HUDEP-2 (cell line): ENCODE measurements around the gene HK3.
A peak's percentile ranks its signal among the peaks of the same experiment; 100 is the strongest.
"Not testable (repeated sequence)": the region's sequence is repeated elsewhere in the genome, so short reads cannot be mapped to it uniquely, and the experiment has no call there.

Experiments used
- DNase-seq, 76 experiments: peaks; one replicate each; lab custom pipeline; 2025; ENCODE audit not compliant: unreplicated experiment in 76 of 76; lab: John Stamatoyannopoulos, UW

The HK3 gene

DNA sequence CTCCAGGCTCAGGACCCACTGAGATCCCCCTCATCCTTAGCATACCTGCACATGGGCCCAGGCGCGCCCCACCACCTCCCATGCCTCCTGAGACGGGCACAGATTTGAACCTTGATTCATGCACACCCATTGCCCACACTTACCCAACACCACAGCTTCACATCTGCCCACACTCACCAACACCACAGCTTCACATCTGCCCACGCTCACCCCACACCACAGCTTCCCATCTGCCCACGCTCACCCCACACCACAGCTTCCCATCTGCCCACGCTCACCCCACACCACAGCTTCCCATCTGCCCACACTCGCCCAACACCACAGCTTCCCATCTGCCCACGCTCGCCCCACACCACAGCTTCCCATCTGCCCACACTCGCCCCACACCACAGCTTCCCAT, 28.5 kb downstream of the HK3 start:
- not testable (repeated sequence) for DNase-seq

- DNase-seq, result peak in 44 of 76 experiments; percentile 1 to 62 (median 24)
These were observed 29.0 kb downstream of the HK3 start for GRCh38 chr5:176870110-176870591.

DNA sequence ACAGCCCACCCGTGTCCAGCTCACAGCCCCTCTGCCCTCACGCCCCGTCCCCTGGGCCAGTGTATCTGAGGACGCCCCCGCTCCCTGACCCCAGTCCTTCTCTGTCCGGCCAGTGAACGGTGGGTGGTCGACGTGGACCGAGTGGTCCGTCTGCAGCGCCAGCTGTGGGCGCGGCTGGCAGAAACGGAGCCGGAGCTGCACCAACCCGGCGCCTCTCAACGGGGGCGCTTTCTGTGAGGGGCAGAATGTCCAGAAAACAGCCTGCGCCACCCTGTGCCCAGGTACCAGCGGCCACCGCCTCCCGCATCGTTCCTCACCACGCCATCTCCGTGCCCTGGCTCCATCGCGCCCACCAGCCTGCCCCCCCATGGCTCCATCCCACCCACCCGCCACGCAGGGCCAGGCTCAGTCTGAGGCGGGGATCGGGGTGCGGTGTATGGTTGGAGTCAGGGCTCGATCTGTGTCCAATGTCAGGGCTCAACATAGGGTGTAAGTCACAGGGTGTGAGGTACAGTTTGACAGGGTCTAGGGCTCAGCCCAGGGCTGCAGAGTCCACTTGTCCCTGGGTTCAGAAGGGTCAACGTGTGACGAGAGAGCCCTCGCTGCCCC, 29.5 kb downstream of the HK3 start:
- no peak for DNase-seq

DNA sequence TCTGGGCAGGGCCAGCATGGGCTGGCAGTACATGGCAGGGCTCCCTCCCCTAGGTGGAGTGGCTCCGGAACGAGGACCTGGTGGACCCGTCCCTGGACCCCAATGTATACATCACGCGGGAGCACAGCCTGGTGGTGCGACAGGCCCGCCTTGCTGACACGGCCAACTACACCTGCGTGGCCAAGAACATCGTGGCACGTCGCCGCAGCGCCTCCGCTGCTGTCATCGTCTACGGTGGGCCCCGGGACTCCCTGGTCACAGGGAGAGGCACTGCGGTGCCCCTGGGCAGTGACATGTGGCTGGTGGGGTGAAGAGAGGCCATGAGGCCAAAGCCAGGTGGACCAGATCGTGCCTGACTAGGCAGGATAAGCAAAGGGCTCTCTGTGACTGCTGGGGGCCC, 30.4 kb downstream of the HK3 start:
- no peak for DNase-seq

GRCh38 chr5:176868126-176868525, 31.0 kb downstream of the HK3 start:
- no peak for DNase-seq

- DNase-seq, result no peak
These were observed 32.3 kb downstream of the HK3 start for GRCh38 chr5:176866707-176867310.

GRCh38 chr5:176865964-176866363, 33.2 kb downstream of the HK3 start:
- no peak for DNase-seq

- DNase-seq, result no peak
These were observed 34.4 kb downstream of the HK3 start for GRCh38 chr5:176864755-176865154.

DNA sequence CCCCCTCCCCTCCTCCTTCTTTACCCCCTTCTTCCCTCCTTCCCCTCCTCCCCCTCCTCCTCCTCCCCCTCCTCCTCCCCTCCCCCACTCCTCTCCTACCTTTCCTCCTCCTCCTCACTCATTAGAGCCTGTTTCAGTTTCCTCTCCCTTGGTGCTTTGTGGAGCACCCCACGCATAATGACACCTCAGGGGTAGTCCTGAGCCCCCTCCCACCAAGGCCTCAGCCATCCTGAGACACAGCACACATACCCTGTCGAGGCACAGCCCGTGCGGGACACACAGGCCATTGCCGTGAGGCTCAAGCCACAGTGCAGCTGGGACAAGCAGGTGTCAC, 35.4 kb downstream of the HK3 start:
- no peak for DNase-seq

DNA sequence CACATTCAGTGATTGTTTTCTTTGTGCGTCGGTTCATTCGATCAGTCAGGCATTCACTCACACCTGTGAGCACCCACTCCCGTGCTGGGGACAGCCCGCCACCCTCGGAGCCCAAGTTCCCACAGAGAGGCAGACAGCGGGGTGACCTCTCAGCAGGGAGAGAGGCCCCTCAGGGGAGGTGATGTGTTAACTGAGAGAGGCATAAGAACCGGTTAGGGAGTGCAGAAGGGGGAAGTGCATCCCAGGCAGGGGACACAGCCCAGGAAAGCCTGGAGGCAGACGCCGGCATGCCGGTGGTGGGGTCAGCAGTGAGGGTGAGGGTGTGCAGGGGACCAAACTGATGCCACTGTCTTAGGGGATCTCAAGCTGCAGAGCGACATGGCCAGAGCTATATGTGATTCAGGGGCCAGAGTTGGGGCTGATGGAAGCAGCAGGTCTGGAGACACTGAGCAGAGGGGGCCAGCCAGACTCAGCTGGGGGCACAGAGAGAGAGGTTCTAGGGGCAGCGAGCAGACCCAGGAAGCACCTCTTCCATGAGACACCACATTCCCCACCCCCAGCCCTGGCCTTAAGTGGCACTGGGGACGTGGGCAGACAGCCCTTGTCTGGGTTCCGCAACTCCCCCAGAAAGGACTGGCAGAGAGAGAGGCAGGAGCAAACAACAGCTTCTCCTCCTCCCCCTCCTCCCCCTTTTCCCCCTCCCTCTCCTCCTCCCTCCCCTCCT, 35.9 kb downstream of the HK3 start:
- no peak for DNase-seq

- DNase-seq, result no peak
These were observed 36.7 kb downstream of the HK3 start for GRCh38 chr5:176862330-176862995.

- DNase-seq, result no peak
These were observed 37.9 kb downstream of the HK3 start for GRCh38 chr5:176861276-176861675.

DNA sequence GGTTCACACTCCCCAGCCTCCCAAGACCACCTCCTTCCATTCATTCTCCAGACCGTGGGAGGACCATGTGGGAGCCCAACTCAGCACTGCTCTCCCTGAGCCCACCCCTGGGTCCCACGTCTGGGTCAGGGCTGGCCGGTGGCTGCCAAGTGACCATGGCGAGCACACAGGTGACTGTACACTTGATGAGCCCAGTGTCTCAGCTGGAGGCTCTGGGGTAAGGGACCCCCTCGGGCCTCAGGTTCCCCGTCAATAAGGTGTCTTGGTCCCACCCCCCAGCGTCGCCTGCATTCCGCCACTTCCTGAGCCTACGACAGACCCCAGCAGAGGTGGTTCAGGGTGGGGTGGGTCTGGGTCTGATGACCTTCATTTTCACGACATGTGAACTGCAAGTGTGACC, 38.8 kb downstream of the HK3 start:
- DNase-seq, result no peak

DNA sequence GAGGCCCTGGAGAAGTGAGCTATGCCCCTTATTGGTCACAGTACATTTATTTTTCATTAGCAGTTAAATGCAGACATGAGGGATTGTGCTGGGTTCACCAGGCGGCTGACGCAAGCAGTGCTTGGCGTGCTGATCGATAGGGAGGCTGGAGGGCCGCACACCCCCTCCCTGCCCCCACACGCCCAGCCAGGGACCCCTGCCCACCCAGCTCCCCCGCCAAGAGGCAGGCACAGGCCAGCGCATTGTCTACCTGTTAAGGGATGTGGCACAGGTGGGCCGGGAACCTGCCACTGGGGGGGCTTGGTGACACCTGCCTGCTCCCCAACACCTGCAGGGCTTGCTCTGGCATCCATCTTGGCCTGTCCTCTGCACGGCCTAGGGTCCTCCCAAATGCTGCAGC, 39.2 kb downstream of the HK3 start:
- DNase-seq, result no peak

DNA sequence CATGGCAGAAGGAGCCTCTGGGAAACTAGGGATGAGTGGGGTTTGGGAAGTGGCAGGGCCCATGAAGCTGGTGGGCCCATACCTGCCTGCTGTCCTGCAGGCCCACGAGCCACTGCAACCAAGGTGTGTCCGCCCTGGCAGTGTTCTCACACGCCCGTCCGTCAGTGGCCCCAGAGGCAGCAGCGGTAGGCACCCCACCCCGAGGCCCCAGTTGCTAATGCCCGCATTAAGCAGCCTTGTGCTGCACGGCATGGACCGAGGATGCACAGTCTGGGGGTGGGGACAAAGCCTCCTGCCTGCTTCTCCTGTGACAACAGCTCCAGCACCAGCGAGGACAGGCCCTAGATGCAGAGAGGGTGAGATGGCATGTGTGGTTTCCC, 41.3 kb downstream of the HK3 start:
- no peak for DNase-seq

- no peak for DNase-seq
These were observed 41.8 kb downstream of the HK3 start for GRCh38 chr5:176857216-176857893.

DNA sequence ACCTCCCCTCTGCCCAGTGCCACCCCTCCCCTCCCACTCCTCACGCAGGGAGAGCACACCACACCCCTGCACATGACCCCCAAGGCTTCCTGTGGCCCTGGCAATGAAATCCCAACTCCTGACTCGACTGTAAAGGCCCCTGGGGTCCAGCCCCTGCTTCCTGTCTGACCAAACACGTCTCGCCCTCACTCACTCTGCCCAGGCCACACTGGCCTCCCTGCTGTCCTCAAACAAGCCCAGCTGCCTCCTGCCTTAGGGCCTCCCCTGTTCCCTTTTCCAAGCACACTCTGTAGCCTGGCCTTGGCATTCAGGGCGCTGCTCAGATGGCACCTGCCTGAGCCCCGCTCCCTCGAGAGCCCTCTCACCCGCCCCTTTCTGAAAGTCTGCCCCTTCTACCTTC, 42.4 kb downstream of the HK3 start:
- no peak for DNase-seq

GRCh38 chr5:176855598-176855997, 43.5 kb downstream of the HK3 start:
- no peak for DNase-seq

DNA sequence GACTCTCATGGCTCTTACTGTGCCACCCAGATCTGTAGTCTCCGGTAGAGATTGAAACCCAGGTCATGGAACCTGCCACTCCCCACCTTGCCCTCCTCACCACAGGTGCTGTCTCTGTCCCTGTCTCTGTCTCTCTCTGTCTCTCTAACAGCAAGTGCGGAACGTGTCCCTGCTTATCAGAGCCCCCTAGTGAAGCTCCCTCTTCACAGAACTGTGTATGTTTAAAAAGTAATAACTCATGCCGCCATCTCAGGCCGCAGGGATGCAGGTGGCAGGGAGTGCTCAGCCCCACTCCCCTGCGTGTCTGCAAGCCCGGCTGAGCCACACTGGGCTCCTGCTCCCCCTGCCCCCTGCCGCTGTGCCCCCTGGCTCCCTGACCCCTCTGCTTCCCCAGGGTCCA, 45.0 kb downstream of the HK3 start:
- DNase-seq, result no peak

DNA sequence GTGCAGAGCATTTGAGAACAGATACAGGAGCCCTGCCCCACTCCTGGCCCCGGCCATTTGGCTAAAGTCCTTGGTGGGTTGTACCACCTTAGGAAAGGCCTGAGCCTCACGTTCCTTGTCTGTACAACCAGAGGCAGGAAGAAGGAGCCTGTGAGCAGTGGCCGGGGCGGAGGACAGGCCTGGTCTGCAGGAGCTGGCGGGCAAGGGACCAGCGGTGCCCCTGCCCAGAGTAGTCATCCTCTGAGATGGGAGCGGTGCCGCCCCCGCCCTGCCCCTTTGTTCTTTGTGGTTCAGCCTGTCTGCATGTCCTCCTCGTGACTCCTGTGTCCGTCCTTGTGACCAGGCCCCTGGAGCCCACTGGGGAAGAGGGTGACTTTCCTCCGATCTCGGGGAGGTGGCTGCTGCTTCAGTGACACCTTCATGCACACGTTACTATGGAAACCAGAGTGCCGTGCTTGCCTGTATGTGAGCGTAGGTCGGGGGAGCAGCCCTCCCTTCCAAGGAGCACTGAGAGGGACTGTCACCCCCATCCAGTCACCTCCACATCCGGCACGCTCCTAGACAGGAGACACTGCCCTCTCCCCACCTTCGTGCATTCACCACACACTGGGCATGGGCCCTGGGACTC, 45.9 kb downstream of the HK3 start:
- DNase-seq, result no peak
